HEK293 (cell line): ENCODE results near the gene APOC3.

Experiments
- EGR2 ChIP-seq: fragments of 450-650 bp; formaldehyde crosslinking; IDR thresholded peaks from 2 replicates; pipeline ENCODE4 v1.5.1; 2016; ENCODE audit warnings: low read depth, missing biosample characterization, missing genetic modification characterization
- KLF10 ChIP-seq: fragments of 450-650 bp; IDR thresholded peaks from 2 replicates; pipeline ENCODE4 v1.5.1; 2018; ENCODE audit warnings: missing biosample characterization, mild to moderate bottlenecking, missing genetic modification characterization
- TCF7L2 ChIP-seq: IDR thresholded peaks from 2 replicates; pipeline ENCODE4 v1.6.1; 2011; ENCODE audit warnings: low read depth, mild to moderate bottlenecking, inconsistent platforms, low read length, moderate library complexity, borderline replicate concordance
- ZFP37 ChIP-seq: fragments of 450-650 bp; formaldehyde crosslinking; IDR thresholded peaks from 2 replicates; pipeline ENCODE4 v1.5.1; 2016; ENCODE audit warnings: missing biosample characterization, missing genetic modification characterization
- ZNF132 ChIP-seq: fragments of 450-650 bp; formaldehyde crosslinking; IDR thresholded peaks from 2 replicates; pipeline ENCODE4 v1.5.1; 2017; ENCODE audit warnings: missing biosample characterization, missing genetic modification characterization, borderline replicate concordance
- ZNF138 ChIP-seq: fragments of 450-650 bp; formaldehyde crosslinking; IDR thresholded peaks from 2 replicates; pipeline ENCODE4 v1.5.1; 2016; ENCODE audit warnings: missing biosample characterization, missing genetic modification characterization, borderline replicate concordance
- ZNF302 ChIP-seq: fragments of 450-650 bp; formaldehyde crosslinking; IDR thresholded peaks from 2 replicates; pipeline ENCODE4 v1.5.1; 2016; ENCODE audit warnings: missing biosample characterization, missing genetic modification characterization, low read depth
- TF ChIP-seq, protein P1 (sequence below): fragments of 450-650 bp; formaldehyde crosslinking; IDR thresholded peaks from 2 replicates; pipeline ENCODE4 v1.5.1; 2016; ENCODE audit warnings: missing biosample characterization, missing genetic modification characterization
- TF ChIP-seq, protein P2 (sequence below): fragments of 450-650 bp; formaldehyde crosslinking; IDR thresholded peaks from 2 replicates; pipeline ENCODE4 v1.5.1; 2016; ENCODE audit warnings: missing biosample characterization, missing genetic modification characterization, low read depth

DNA sequence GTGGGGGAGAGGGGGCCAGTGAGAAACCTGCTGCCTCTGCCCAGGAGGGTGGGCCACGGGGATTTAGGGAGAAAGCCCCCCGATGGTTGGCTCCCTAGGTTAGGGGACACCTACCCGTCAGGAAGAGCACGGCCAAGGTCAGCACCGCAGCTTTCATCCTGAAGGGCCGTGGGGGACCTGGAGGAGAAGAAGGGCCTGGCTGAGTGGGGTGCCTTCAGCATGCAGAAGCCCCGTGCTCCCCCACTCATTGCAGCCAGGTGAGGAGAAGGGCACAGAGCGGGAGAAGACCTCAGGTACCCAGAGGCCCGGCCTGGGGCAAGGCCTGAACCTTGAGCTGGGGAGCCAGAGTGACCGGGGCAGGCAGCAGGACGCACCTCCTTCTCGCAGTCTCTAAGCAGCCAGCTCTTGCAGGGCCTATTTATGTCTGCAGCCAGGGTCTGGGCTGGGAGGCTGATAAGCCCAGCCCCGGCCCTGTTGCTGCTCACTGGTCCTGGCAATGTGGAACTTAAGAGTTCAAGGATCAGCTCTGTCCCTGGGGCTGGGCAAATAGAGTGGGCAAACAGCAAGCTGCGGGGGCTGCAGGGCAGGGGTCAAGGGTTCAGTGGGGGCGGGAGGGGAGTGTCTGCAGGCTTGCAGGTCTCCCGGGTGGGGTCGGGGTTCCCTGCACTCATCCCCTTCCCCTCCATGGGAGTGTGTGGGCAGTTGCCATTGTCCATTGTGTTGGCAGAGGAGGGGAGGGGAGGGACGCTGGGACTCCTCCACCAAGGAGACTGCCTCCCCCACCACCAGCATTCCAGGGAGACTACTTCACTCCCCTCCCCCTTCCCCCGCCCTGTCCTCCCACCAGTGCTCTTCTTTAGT is 7.8 kb downstream of the APOC3 start, which contains the start of gene APOA1:
- TF ChIP-seq, protein P1, sequence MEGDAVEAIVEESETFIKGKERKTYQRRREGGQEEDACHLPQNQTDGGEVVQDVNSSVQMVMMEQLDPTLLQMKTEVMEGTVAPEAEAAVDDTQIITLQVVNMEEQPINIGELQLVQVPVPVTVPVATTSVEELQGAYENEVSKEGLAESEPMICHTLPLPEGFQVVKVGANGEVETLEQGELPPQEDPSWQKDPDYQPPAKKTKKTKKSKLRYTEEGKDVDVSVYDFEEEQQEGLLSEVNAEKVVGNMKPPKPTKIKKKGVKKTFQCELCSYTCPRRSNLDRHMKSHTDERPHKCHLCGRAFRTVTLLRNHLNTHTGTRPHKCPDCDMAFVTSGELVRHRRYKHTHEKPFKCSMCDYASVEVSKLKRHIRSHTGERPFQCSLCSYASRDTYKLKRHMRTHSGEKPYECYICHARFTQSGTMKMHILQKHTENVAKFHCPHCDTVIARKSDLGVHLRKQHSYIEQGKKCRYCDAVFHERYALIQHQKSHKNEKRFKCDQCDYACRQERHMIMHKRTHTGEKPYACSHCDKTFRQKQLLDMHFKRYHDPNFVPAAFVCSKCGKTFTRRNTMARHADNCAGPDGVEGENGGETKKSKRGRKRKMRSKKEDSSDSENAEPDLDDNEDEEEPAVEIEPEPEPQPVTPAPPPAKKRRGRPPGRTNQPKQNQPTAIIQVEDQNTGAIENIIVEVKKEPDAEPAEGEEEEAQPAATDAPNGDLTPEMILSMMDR (tag by site-specific recombination): no peak
- no peak for TF ChIP-seq ZNF138
- TF ChIP-seq KLF10 (tag by site-specific recombination): no peak
- no peak for TF ChIP-seq ZNF302
- TF ChIP-seq TCF7L2: no peak
- TF ChIP-seq, protein P2, sequence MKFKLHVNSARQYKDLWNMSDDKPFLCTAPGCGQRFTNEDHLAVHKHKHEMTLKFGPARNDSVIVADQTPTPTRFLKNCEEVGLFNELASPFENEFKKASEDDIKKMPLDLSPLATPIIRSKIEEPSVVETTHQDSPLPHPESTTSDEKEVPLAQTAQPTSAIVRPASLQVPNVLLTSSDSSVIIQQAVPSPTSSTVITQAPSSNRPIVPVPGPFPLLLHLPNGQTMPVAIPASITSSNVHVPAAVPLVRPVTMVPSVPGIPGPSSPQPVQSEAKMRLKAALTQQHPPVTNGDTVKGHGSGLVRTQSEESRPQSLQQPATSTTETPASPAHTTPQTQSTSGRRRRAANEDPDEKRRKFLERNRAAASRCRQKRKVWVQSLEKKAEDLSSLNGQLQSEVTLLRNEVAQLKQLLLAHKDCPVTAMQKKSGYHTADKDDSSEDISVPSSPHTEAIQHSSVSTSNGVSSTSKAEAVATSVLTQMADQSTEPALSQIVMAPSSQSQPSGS (tag by site-specific recombination): no peak
- TF ChIP-seq EGR2 (tag by site-specific recombination): peak; percentile 76
- TF ChIP-seq ZNF132: no peak
- no peak for TF ChIP-seq ZFP37 (tag by site-specific recombination)
